GM12892 (cell line): Measurements from ENCODE around the gene EPHA4.

Experiments used
- POLR2A ChIP-seq: IDR thresholded peaks from 2 replicates; pipeline ENCODE4 v1.6.1; 2011; ENCODE audit warnings: low read depth, low read length, control low read depth
- POLR2AphosphoS5 ChIP-seq: IDR thresholded peaks from 2 replicates; pipeline ENCODE4 v1.6.1; 2011; ENCODE audit warnings: low read depth, low read length, control low read depth

GRCh38 chr2:221473451-221473850, 98.7 kb downstream of the EPHA4 start:
- TF ChIP-seq POLR2A: no peak
- no peak for TF ChIP-seq POLR2AphosphoS5
